ENCODE measurements around the gene SLAMF7. TPM values are rescaled to one million over a fixed set of nuclear protein-coding genes. Genes with fewer than 3 reads are reported as not detected.

SLAMF7 gene
- total and polyA plus RNA-seq, 2 of the 8 experiments (the other 6 are each of a cell fraction or from before 2014, with no cell fraction given) = not detected

DNA sequence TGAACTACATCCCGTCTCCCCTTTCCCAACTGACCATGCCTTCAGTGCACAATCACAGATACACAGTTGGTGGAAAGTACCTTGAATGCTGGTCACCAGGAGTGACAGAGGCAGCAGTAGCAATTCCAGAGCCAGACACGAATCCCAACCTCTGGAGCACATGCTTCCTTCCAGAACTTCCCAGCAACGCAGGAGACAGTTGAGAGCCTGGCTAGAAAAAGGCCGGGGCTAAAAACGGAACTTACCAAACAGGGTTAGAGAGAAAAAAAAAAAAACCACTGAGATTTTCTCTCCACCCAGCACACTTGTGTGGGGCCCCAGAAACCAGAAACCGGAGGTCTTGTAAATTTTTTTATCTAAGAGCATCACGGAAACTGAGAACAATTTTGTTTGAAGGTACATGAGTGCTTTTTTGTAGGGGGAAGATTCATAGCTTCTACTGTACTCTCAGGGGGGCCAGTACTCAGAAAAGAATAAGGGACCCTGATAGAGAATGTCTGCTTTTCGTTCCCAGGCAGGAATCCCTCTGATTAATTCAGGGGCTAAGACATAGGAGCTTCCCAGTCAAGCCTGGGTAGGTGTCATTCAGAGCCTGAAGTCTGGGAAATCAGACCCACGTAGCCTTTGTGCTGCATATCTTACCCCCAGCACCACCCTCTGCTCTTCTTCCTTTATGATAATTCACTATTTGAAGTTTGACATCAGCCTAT, 27.3 kb upstream of the SLAMF7 start, which contains the start of gene CD48:
Gene CD48 (minus strand): TSS at position 221 of the 710 bp plus-strand sequence. CDS start 59 bp downstream, at position 162.
- no peak within 1 kb of the TSS for H2BK15ac ChIP-seq (ENCODE audit: low read length)
- no peak within 1 kb of the TSS for H4K5ac ChIP-seq (ENCODE audit: insufficient read length, low read depth, low read length)
- no peak within 1 kb of the TSS for H3K18ac ChIP-seq (ENCODE audit: extremely low read depth, low read length)
- TF ChIP-seq BCL11A (IDR thresholded peaks at IDR 0.05; ENCODE audit: low read depth in 2 of 2, low read length in 2 of 2) (no peak), CHD1 (IDR thresholded peaks at IDR 0.05; ENCODE audit: low read depth, low read length) (no peak), CHD2 (IDR thresholded peaks at IDR 0.05; ENCODE audit: low read length) (no peak), CREB1 (IDR thresholded peaks at IDR 0.05) (no peak), POU5F1 (IDR thresholded peaks at IDR 0.05; ENCODE audit: low read depth, low read length) (no peak), POLR2AphosphoS5 (IDR thresholded peaks at IDR 0.05; ENCODE audit: low read depth, low read length) (no peak), SP4 (IDR thresholded peaks at IDR 0.05; ENCODE audit: low read length) (no peak), EP300 (IDR thresholded peaks at IDR 0.05; ENCODE audit: borderline replicate concordance in 1 of 2, low read depth in 2 of 2, low read length in 2 of 2) (no peak), TEAD4 (IDR thresholded peaks at IDR 0.05; ENCODE audit: low read depth, low read length) (no peak), SAP30 (IDR thresholded peaks at IDR 0.05; ENCODE audit: insufficient read depth, insufficient replicate concordance, low read length) (no peak)
- TF ChIP-seq, protein P1, sequence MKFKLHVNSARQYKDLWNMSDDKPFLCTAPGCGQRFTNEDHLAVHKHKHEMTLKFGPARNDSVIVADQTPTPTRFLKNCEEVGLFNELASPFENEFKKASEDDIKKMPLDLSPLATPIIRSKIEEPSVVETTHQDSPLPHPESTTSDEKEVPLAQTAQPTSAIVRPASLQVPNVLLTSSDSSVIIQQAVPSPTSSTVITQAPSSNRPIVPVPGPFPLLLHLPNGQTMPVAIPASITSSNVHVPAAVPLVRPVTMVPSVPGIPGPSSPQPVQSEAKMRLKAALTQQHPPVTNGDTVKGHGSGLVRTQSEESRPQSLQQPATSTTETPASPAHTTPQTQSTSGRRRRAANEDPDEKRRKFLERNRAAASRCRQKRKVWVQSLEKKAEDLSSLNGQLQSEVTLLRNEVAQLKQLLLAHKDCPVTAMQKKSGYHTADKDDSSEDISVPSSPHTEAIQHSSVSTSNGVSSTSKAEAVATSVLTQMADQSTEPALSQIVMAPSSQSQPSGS (IDR thresholded peaks at IDR 0.05; ENCODE audit: low read length) = no peak
- H3K79me2 ChIP-seq (ENCODE audit: control insufficient read depth in 1 of 2, insufficient read depth in 2 of 2, low read length in 2 of 2) = no peaks in the 10 kb centered on the region
- H2AFZ ChIP-seq (ENCODE audit: low read length) = no peak within 1 kb of the TSS
- H3K9me3 ChIP-seq (ENCODE audit: insufficient read depth in 2 of 2, low read depth in 1 of 2, low read length in 1 of 2) = no peaks in the 10 kb centered on the region
- H3K4me1 ChIP-seq (replicated peaks in 1 of 4; ENCODE audit: control insufficient read depth in 3 of 4, insufficient read depth in 4 of 4, low read length in 3 of 4) = no peaks in the 10 kb centered on the region
- POLR2A ChIA-PET (ENCODE audit: partially characterized antibody) = interaction anchor here (1.6 kb wide), 1 partner anchor 13 kb away, joined by 5 read pairs; no protein-coding TSS in a partner anchor
- H2AK5ac ChIP-seq (ENCODE audit: low read depth, low read length) = no peak within 1 kb of the TSS
- WGBS, 2 experiments (ENCODE audit: extremely low coverage in 1 of 2, insufficient coverage in 1 of 2, insufficient read length in 1 of 2, insufficient replicate concordance in 2 of 2, low coverage in 1 of 2, low lambda C conversion rate in 2 of 2, missing lambda C conversion rate in 1 of 2) = 87% methylated on average over 9 of the region's 9 CpGs; no CpG with 5 or more reads in 1 of the 2 experiments
- no peak within 1 kb of the TSS for H3K4ac ChIP-seq (replicated peaks; ENCODE audit: insufficient read length, low read depth, low read length)
- no peak within 1 kb of the TSS for H4K91ac ChIP-seq (replicated peaks; ENCODE audit: insufficient read length, low read length)
- FAIRE-seq = no peak
- no peak within 1 kb of the TSS for H2BK20ac ChIP-seq (ENCODE audit: low read length)
- no peak within 1 kb of the TSS for H3K56ac ChIP-seq (replicated peaks; ENCODE audit: insufficient read length, low read depth, low read length)
- H2BK5ac ChIP-seq (ENCODE audit: low read depth, low read length) = no peak within 1 kb of the TSS
- H2BK120ac ChIP-seq (replicated peaks; ENCODE audit: low read depth, low read length) = no peak within 1 kb of the TSS
- no peak for DNase-seq (ENCODE audit: low read depth in 1 of 2, low spot score in 2 of 2)
- no peak within 1 kb of the TSS for H4K8ac ChIP-seq (ENCODE audit: extremely low read depth, insufficient read depth, low read length)
- H3K79me1 ChIP-seq (ENCODE audit: low read depth, low read length) = no peaks in the 10 kb centered on the region; the same call in 1 of the 2 replicates
- H3K36me3 ChIP-seq (ENCODE audit: control insufficient read depth in 2 of 4, insufficient read depth in 4 of 4, low read length in 3 of 4) = no peaks in the 10 kb centered on the region
- H3K27me3 ChIP-seq (replicated peaks in 1 of 4; ENCODE audit: control insufficient read depth in 3 of 4, extremely low read depth in 1 of 4, insufficient read depth in 3 of 4, low read length in 3 of 4) = no peaks in the 10 kb centered on the region
- no peaks in the 10 kb centered on the region for H3K23me2 ChIP-seq (ENCODE audit: low read depth, low read length)
- CTCF ChIA-PET (ENCODE audit: partially characterized antibody) = interaction anchor here (0.8 to 3.1 kb wide), 7 partner anchors 14 to 242 kb away, joined by 3 to 19 read pairs (median 3); no protein-coding TSS in a partner anchor
- H3K14ac ChIP-seq (ENCODE audit: insufficient read length) = no peak within 1 kb of the TSS
- H3K9ac ChIP-seq (replicated peaks in 1 of 4; ENCODE audit: extremely low read depth in 1 of 4, low read depth in 3 of 4, low read length in 3 of 4) = no peak within 1 kb of the TSS
- no peak within 1 kb of the TSS for H3K27ac ChIP-seq (ENCODE audit: low read depth, low read length)
- H2BK12ac ChIP-seq (ENCODE audit: low read depth, low read length) = no peak within 1 kb of the TSS
- H3K4me3 ChIP-seq (ENCODE audit: extremely low read depth in 1 of 4, insufficient read depth in 2 of 4, low read depth in 3 of 4, low read length in 4 of 4) = no peak within 1 kb of the TSS
- H3K4me2 ChIP-seq (ENCODE audit: insufficient read depth in 1 of 2, low read depth in 2 of 2, low read length in 2 of 2) = no peak within 1 kb of the TSS
- no peak within 1 kb of the TSS for H3K23ac ChIP-seq (ENCODE audit: insufficient read length)
- no peaks in the 10 kb centered on the region for H4K20me1 ChIP-seq (replicated peaks in 1 of 2; ENCODE audit: control insufficient read depth in 1 of 2, insufficient read depth in 2 of 2, low read length in 2 of 2)

Data from H1 (cell line).